Activated naive CD8-positive, alpha-beta T cell treated with anti-CD3 and anti-CD28 coated beads, Interleukin-2, amount 50 U/mL, for 24 hours (primary cell): ENCODE data around the gene TTLL12.

Experiments used
- ATAC-seq: fragments of 150-1000 bp; cut with Tn5 transposase; one replicate; pipeline ENCODE4 v1.10.0; 2021
- DNase-seq: peaks from one replicate; pipeline ENCODE4 v3.0.0; 2021
- H3K27ac Mint-ChIP-seq: one replicate; pipeline ENCODE4 v1.8.0; 2021; ENCODE audit warnings: mild to moderate bottlenecking, mixed read lengths
- H3K27me3 Mint-ChIP-seq: one replicate; pipeline ENCODE4 v1.8.0; 2021; ENCODE audit warnings: mixed read lengths
- H3K36me3 Mint-ChIP-seq: one replicate; pipeline ENCODE4 v1.8.0; 2021; ENCODE audit warnings: low read depth, mixed read lengths
- H3K4me1 Mint-ChIP-seq: one replicate; pipeline ENCODE4 v1.8.0; 2021; ENCODE audit warnings: mixed read lengths
- H3K4me3 Mint-ChIP-seq: one replicate; pipeline ENCODE4 v1.8.0; 2021; ENCODE audit warnings: mild to moderate bottlenecking, moderate library complexity, mixed read lengths
- H3K9me3 Mint-ChIP-seq: one replicate; pipeline ENCODE4 v1.8.0; 2021; ENCODE audit warnings: mixed read lengths

TTLL12 gene

GRCh38 chr22:43128928-43129424 lies 58.0 kb downstream of the TTLL12 start:
- Mint-ChIP-seq H3K9me3 (no peaks in the 10 kb centered on the region), H3K27ac (no peak overlapping the region), H3K4me3 (no peak overlapping the region), H3K36me3 (peaks cover 9% of the 10 kb centered on the region), H3K27me3 (no peaks in the 10 kb centered on the region), H3K4me1 (peaks cover 5% of the 10 kb centered on the region)
- ATAC-seq (no peak), DNase-seq (no peak)

DNA sequence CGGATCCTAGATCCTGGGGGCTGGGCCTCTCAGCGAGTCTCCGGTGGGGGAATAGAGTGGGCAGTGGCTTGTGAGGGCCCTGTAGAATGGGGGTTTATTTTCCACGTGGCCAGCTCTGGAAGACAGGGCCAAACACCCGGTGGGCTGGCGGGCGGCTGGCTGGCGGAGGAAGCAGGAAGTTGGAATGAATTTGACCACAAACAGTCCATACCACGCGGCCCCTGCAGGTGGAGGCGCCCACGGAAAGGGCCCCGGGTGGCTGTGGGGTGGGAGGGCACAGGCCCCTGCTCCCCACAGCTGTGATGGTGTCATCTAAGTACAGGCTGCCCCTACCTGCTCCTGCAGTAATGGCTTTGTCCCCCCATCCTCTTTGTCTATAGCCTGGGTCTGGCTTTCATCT lies 58.8 kb downstream of the TTLL12 start:
- no peak overlapping the region for H3K27ac Mint-ChIP-seq
- H3K36me3 Mint-ChIP-seq, result peaks cover 2% of the 10 kb centered on the region
- no peak overlapping the region for H3K4me3 Mint-ChIP-seq
- no peaks in the 10 kb centered on the region for H3K9me3 Mint-ChIP-seq
- peaks cover 5% of the 10 kb centered on the region for H3K4me1 Mint-ChIP-seq
- DNase-seq (no peak), ATAC-seq (no peak)
- H3K27me3 Mint-ChIP-seq, result no peaks in the 10 kb centered on the region

GRCh38 chr22:43127166-43127908 lies 59.6 kb downstream of the TTLL12 start:
- DNase-seq, result no peak
- H3K4me1 Mint-ChIP-seq, result peaks cover 5% of the 10 kb centered on the region
- peak; percentile 13 for ATAC-seq

GRCh38 chr22:43126501-43127165 lies 60.3 kb downstream of the TTLL12 start:
- ATAC-seq, result peak; percentile 41

More at GRCh38 chr22:43127166-43127908, 59.6 kb downstream of the TTLL12 start:
- Mint-ChIP-seq H3K27ac (no peak overlapping the region), H3K4me3 (no peak overlapping the region), H3K36me3 (peaks cover 2% of the 10 kb centered on the region), H3K9me3 (no peaks in the 10 kb centered on the region), H3K27me3 (no peaks in the 10 kb centered on the region)

GRCh38 chr22:43118953-43119458 lies 67.9 kb downstream of the TTLL12 start:
- DNase-seq (no peak), ATAC-seq (peak; percentile 15)
- Mint-ChIP-seq H3K4me1 (peaks cover 7% of the 10 kb centered on the region), H3K36me3 (no peaks in the 10 kb centered on the region), H3K27me3 (peaks cover 4% of the 10 kb centered on the region), H3K4me3 (no peak overlapping the region), H3K27ac (no peak overlapping the region), H3K9me3 (no peaks in the 10 kb centered on the region)

More at GRCh38 chr22:43126501-43127165, 60.3 kb downstream of the TTLL12 start:
- Mint-ChIP-seq H3K4me3 (no peak overlapping the region), H3K9me3 (no peaks in the 10 kb centered on the region), H3K36me3 (no peaks in the 10 kb centered on the region), H3K4me1 (peaks cover 5% of the 10 kb centered on the region), H3K27me3 (no peaks in the 10 kb centered on the region), H3K27ac (no peak overlapping the region)
- DNase-seq, result no peak

DNA sequence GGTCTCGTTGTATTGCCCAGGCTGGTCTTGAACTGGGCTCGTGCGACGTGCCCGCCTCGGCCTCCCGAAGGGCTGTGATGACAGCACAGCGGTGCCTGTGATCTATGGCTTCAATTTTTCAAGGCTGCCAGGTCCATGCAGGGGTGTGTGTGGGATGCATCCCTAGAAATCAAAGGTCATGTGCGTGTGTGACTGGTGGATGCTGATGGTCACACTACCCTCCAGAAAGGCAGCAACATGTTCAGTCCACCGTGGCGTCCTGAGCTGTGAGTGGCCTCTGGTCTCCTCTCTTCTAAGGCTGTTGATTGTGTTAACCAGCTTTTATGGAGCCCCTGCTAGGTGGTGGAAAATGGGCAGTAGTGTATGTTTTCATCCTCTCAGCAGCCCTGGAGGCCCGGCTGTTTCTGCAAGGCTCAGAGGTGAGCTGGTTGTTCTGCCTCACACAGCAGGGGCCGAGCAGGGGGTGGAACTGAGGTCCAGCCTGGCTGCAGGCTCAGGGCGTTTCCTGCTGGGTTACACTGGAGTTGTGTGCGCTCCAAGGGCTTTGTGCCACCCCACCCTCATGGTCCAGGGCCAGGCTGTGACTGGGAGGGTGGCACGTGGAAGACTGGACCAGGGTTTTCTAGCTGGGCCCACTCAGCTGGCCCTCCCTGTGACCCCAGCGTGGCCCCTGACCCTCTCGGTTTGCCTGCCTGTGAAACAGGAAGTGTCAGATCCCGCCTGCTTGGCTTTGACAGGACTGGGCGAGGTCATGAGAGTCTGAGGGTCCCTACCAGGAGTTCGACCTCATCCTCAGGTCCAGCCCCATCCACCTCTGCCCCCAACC lies 68.7 kb downstream of the TTLL12 start:
- H3K36me3 Mint-ChIP-seq, result no peaks in the 10 kb centered on the region
- ATAC-seq (no peak), DNase-seq (no peak)
- peaks cover 7% of the 10 kb centered on the region for H3K4me1 Mint-ChIP-seq
- H3K4me3 Mint-ChIP-seq, result no peak overlapping the region
- H3K9me3 Mint-ChIP-seq, result no peaks in the 10 kb centered on the region
- H3K27ac Mint-ChIP-seq, result no peak overlapping the region
- H3K27me3 Mint-ChIP-seq, result peaks cover 4% of the 10 kb centered on the region

GRCh38 chr22:43116932-43117331 lies 70.0 kb downstream of the TTLL12 start:
- H3K9me3 Mint-ChIP-seq, result no peaks in the 10 kb centered on the region
- no peak for ATAC-seq
- peaks cover 4% of the 10 kb centered on the region for H3K27me3 Mint-ChIP-seq
- no peaks in the 10 kb centered on the region for H3K36me3 Mint-ChIP-seq
- no peak overlapping the region for H3K4me3 Mint-ChIP-seq
- no peak for DNase-seq
- H3K27ac Mint-ChIP-seq, result no peak overlapping the region
- peaks cover 7% of the 10 kb centered on the region for H3K4me1 Mint-ChIP-seq
